GM18511 (cell line): ENCODE results near the gene CLEC2B.
"Not testable (repeated sequence)": the region's sequence is repeated elsewhere in the genome, so short reads cannot be mapped to it uniquely, and the experiment has no call there.

ENCODE experiments used
- ATAC-seq: cut with Tn5 transposase; IDR thresholded peaks from one replicate; pipeline ENCODE4 v1.9.1; 2021; ENCODE audit warnings: mild to moderate bottlenecking, moderate library complexity; ENCODE audit not compliant: unreplicated experiment

Gene CLEC2B

GRCh38 chr12:9869307-9870161, at the start of gene CLEC2B:
TSS of gene CLEC2B (minus strand) at chr12:9869354.
- no peak for ATAC-seq

GRCh38 chr12:9911708-9912107, 42.6 kb upstream of the CLEC2B start:
- ATAC-seq, result no peak

- ATAC-seq, result no peak
Measured at GRCh38 chr12:9910716-9911421, 41.7 kb upstream of the CLEC2B start.

GRCh38 chr12:9909724-9910123, 40.6 kb upstream of the CLEC2B start:
- no peak for ATAC-seq

DNA sequence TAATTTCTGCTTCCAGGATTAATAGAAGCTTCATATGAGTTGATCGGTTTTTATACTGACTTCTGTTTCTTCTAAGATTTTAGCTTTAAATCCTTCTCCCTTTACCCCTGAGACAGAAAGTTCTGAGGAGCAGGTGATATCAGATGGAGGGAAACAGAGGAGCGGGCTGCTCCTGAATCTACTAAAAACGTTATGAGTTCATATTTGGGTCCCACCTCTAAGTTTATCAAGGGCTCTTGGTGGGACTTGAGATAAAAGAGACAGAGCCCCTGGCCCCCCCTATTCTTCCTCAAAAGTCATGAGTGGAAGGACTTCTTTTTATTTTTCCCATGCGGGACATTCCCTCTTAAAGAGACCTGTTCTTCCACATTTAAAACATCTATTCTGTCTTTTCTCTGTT, 39.2 kb upstream of the CLEC2B start:
- ATAC-seq, result no peak

- ATAC-seq, result no peak
Measured at GRCh38 chr12:9907769-9908168, 38.6 kb upstream of the CLEC2B start.

DNA sequence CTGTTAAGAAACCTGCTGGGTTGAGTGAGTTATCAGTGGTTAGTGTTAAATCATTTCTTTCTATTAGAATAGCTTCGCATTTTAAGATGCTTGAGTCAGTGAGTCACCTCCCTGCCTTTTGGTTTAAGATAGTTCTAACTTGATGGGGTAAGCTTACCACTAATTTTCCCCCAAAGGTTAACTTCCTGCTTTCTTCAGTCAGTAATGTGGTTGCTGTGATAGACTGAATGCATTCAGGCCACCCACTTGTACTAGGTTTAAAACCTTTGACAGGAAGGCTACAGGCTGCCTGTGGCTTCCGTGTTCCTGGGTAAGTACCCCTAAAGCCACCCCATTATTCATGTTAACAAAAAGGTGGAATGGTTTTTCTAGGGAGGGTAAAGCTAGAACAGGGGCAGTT, 37.7 kb upstream of the CLEC2B start:
- no peak for ATAC-seq

DNA sequence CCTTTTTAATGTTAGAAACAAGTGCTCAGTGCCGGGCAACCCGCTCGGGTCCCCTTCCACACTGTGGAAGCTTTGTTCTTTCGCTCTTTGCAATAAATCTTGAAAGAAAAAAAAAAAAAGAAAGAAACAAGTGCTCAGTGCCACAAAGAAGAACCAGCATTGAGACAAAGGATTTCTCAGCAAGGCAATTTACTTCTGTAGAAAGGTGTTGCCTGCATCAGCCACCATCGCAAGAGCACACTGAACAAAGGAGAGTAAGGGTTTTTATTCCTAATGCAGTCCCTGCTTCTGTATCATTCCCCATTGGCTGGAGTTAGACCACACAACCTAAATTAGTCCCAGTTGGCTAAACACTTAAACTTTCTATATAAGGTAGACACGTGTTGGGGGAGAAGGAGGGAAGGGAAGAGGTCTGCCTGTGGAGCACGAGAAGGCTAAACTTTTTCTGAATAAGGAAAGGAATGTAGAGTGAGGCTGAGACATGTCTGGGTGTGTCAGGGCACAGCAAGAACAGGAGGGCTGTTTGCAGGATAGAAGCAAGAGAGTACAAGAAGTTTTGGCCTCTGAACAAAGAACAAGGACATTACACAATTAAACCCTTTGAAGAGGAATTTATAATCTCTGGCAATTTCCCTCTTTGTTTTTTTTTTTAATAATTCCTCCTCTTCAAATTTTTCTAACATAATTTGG, 33.5 kb upstream of the CLEC2B start:
- ATAC-seq, result no peak

- ATAC-seq, result no peak
Measured at GRCh38 chr12:9900930-9901329, 31.8 kb upstream of the CLEC2B start.

GRCh38 chr12:9899209-9899608, 30.1 kb upstream of the CLEC2B start:
- ATAC-seq, result no peak

DNA sequence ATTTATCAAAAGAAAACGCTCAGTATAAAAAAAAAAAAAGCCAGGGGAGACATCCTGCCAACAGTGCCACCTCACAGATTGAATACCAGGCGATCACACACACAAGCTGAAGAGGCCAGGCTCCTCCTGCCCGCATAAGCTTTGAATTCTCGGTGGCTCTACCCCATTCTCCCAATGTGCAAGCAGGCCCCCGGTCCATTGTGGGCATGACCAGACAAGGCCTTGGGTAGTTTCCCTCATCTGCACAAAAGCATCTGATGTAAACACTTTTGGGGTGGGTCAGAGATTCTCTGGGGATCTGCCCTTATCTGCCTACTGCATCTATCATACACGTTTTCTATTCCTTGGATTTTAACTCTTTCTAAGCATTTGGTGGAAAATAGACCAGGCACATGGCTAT, 28.4 kb upstream of the CLEC2B start:
- ATAC-seq, result no peak

GRCh38 chr12:9895215-9895971, 26.2 kb upstream of the CLEC2B start:
- ATAC-seq, result no peak

- ATAC-seq, result no peak
Measured at GRCh38 chr12:9888665-9889273, 19.6 kb upstream of the CLEC2B start.

DNA sequence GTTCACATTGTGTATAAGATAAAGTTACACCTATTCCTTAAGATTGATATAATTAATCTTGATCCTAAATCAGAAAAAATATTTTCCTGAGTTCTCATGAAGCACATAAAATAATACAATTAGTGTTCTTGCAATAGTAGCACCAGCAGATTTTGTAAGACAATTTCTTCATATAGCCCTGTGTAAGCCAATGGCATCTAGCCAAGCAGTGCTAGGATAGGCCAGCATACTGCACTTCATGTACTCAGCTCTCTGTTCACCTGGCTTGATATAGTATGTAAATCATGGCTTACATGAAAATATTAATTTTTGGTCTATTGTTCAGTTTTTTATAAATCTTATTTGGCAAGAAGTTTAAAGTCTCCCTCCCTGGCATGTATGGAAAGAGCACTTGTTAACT, 14.0 kb upstream of the CLEC2B start:
- ATAC-seq, result no peak

DNA sequence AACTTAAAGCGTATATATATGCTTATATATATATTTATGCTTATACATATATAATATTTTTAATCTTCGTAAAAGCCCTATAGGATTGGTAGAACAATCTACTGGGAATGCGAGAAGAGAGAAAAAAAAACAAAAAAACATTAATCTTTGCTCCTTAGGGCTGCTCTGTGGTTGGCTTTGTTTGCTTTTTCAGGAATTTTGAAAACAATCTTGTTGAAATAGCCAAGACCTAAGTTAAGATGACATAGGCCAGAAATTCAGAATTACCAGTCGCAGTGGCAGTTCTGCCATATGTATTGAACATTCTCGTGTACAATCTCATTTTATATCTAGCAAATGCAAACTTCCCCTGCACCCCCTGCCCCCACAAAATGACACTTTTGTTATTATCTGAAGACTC, 12.8 kb upstream of the CLEC2B start:
- ATAC-seq, result no peak

DNA sequence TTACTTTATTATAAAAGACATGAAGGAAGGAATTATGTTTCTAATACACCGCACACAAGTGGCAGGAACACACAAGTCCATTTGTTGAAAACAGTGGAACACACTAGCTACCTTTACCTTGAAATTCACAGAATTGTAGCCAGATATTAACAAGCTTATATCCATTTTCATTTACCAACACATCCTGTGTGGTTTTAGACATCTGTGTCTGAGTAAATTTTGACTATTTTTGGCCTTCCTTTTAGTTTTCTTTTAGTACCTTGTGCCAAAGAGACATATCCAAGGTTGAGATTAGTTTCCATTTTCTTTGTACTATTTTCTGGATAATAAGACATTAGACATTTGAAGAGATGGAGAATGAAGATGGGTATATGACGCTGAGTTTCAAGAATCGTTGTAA, 12.1 kb upstream of the CLEC2B start, which contains the start of gene KLRF2:
Gene KLRF2, plus strand, starts transcription at position 244 of the 400 bp plus-strand sequence. Its CDS starts 107 bp downstream, at position 351.
- ATAC-seq, result no peak

GRCh38 chr12:9880532-9881078, 11.5 kb upstream of the CLEC2B start:
- ATAC-seq, result no peak

- ATAC-seq, result not testable (repeated sequence)
Measured at GRCh38 chr12:9876120-9876519, 7.0 kb upstream of the CLEC2B start.

DNA sequence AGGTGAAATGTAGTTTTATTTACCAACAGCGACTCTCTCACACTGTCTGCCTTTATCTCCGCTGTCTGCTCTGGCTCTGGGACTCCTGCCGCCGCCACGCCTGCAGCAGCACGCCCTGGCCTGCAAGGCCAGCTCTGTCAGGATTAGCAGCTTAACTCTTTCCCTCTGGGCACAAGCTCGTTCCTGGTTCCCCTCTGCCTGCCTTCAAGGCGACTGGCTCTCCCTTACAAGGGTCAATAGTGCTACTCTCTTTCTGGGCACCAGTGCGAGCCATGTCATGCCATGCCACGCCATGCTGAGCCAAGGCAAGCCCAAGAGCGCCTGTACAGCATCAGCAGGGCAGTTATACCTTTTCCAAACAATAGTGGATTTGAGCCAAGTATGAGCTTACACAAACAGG, 3.6 kb upstream of the CLEC2B start:
- ATAC-seq, result no peak

DNA sequence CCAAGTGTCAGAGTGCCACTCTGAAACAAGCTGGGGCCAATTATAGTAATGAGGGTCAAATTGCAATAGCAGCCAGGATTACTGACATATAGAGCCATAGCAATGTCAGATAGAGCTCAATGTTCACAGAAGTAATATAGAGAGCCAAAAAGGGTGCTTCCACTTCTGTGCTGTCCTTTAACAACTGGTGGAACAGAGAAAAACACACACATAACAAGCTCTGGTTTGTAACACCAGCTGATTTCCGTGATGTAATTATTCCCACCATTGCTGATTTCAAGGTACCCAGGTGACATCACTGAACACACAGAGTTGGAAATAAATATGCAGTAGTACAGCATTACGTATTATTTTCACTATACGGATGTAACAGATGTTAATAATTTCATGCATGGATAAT, 3.0 kb upstream of the CLEC2B start:
- ATAC-seq, result no peak
